ENCODE data around the gene SEC23A. TPM values are rescaled to one million over a fixed set of nuclear protein-coding genes. Genes with fewer than 3 reads are reported as not detected.

The SEC23A gene
- total RNA-seq, 1 donor from 2014 or later, result 56.7 TPM

DNA sequence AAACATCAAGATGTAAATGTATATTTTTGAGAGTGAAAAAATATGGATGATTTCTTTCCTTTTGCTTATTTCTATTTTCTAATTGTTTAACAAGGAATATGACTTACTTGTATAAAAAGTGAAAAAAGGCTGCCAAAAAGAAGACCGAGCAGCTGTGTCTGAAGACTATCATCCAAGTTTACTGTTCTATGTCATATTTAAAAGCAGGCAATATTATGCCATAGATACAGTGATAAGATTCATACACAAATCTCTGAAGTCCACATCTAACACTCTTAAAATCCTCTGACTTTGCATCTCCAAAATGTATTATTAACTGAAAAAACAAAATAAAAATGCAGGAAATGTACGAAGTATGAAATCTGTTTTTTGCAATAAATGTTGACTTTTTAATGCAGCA, 109.1 kb downstream of the SEC23A start:
- intact Hi-C loops (cut with DNase I), result no loop called here
- no peak for ATAC-seq

GRCh38 chr14:38992067-38992844, 110.8 kb downstream of the SEC23A start:
- ATAC-seq (peak in 1 of 2 donors; percentile 31), DNase-seq (no peak)
- no peak overlapping the region for H3K4me3 ChIP-seq
- intact Hi-C loops (cut with DNase I), result no loop called here
- peaks cover 14% of the 10 kb centered on the region for H3K4me1 ChIP-seq
- H3K36me3 ChIP-seq, result no peaks in the 10 kb centered on the region
- H3K27ac ChIP-seq, result no peak overlapping the region
- H3K27me3 ChIP-seq (ENCODE audit: low read depth), result no peaks in the 10 kb centered on the region
- H3K9me3 ChIP-seq, result no peaks in the 10 kb centered on the region
- TF ChIP-seq CTCF (IDR thresholded peaks at IDR 0.05), result no peak

More for the DNA sequence above, 109.1 kb downstream of the SEC23A start:
- Histone ChIP-seq H3K4me1 (peaks cover 14% of the 10 kb centered on the region), H3K27me3 (ENCODE audit: low read depth) (no peaks in the 10 kb centered on the region), H3K4me3 (no peak overlapping the region), H3K9me3 (no peaks in the 10 kb centered on the region), H3K27ac (no peak overlapping the region), H3K36me3 (no peaks in the 10 kb centered on the region)
- no peak for TF ChIP-seq CTCF (IDR thresholded peaks at IDR 0.05)
- DNase-seq, result no peak

DNA sequence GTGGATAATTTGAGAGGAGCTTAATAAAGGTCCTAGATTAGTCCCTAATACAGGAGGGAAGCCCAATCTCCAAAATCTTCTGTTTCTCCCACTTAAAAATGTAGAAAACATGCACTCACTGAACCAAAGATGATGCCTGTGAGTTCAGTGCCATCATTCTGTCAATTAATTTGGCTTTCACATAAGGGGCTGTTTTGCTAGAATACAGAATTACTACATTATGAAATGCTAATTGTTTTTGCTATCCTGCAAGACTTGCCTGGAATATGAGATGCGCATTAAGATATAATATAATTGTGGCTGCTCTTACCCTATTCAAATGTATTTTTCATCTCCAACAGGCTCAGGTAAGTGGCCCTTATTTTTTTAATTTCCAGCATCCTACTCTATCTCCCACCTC, 111.7 kb downstream of the SEC23A start:
- Histone ChIP-seq H3K4me1 (peaks cover 14% of the 10 kb centered on the region), H3K27ac (no peak overlapping the region), H3K9me3 (no peaks in the 10 kb centered on the region), H3K4me3 (no peak overlapping the region), H3K36me3 (no peaks in the 10 kb centered on the region), H3K27me3 (ENCODE audit: low read depth) (no peaks in the 10 kb centered on the region)
- no peak for TF ChIP-seq CTCF (IDR thresholded peaks at IDR 0.05)
- ATAC-seq (no peak), DNase-seq (no peak)
- intact Hi-C loops (cut with DNase I), result no loop called here

- peaks cover 7% of the 10 kb centered on the region for H3K4me1 ChIP-seq
- no peak overlapping the region for H3K27ac ChIP-seq
- no peaks in the 10 kb centered on the region for H3K36me3 ChIP-seq
- ATAC-seq (no peak), DNase-seq (no peak)
- no peak overlapping the region for H3K4me3 ChIP-seq
- H3K9me3 ChIP-seq, result no peaks in the 10 kb centered on the region
- no peaks in the 10 kb centered on the region for H3K27me3 ChIP-seq (ENCODE audit: low read depth)
- intact Hi-C loops (cut with DNase I), result no loop called here
- TF ChIP-seq CTCF (IDR thresholded peaks at IDR 0.05), result no peak
These were observed 113.0 kb downstream of the SEC23A start for GRCh38 chr14:38989922-38990546.

DNA sequence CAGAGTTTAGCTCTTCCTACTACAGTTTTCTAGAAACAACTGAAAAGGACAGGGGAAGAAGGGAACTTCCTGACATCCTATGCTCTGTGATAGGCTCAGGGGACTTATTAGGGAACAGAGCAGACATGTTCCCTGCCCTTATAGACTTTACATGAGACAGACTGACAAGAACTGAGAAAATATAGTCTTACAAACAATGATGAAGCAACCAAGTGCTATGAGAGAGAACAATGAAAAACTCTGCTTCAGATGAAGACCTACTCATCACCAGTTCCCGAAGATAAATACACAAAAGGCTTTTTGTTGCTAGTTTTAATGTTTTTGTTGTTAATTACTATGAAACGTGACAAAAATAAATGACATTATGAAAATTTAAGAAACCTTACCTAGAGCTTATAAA, 115.3 kb downstream of the SEC23A start:
- ATAC-seq, result no peak
- intact Hi-C loops (cut with DNase I), result no loop called here
- Histone ChIP-seq H3K27ac (no peak overlapping the region), H3K4me3 (no peak overlapping the region), H3K9me3 (no peaks in the 10 kb centered on the region), H3K36me3 (no peaks in the 10 kb centered on the region), H3K27me3 (ENCODE audit: low read depth) (no peaks in the 10 kb centered on the region), H3K4me1 (no peaks in the 10 kb centered on the region)
- no peak for TF ChIP-seq CTCF (IDR thresholded peaks at IDR 0.05)
- DNase-seq, result no peak
